Natural killer cell (primary cell): ENCODE data around the gene GAS2L3. TPM values are rescaled to one million over a fixed set of nuclear protein-coding genes. Genes with fewer than 3 reads are reported as not detected.
"Not testable (repeated sequence)": the region's sequence is repeated elsewhere in the genome, so short reads cannot be mapped to it uniquely, and the experiment has no call there.

Source experiments
- ATAC-seq, 3 donors: fragments of 150-1000 bp in 2 of 3; fragments of 200-7000 bp in 1 of 3; cut with Tn5 transposase; 1 replicate in 1 of 3; 2 replicates in 2 of 3; pipeline ENCODE4 v1.10.0; 2021; ENCODE audit warnings: mild to moderate bottlenecking in 2 of 3, moderate library complexity in 2 of 3
- DNase-seq, 2 donors: peaks; one replicate each; pipeline versions ENCODE4 v3.0.0 to v3.0.0-alpha.2; 2013 to 2021; ENCODE audit warnings: mixed read lengths in 1 of 2
- H3K27ac ChIP-seq: one replicate; pipeline ENCODE4 v1.5.1; 2013; ENCODE audit warnings: mild to moderate bottlenecking, low read length
- H3K27me3 ChIP-seq: one replicate; pipeline ENCODE4 v1.6.1; 2013; ENCODE audit warnings: low read length; ENCODE audit not compliant: control insufficient read depth, insufficient read depth
- H3K36me3 ChIP-seq: one replicate; pipeline ENCODE4 v1.6.1; 2013; ENCODE audit warnings: low read length; ENCODE audit not compliant: control insufficient read depth, insufficient read depth
- H3K4me1 ChIP-seq: one replicate; pipeline ENCODE4 v1.6.1; 2013; ENCODE audit warnings: low read length; ENCODE audit not compliant: control insufficient read depth, insufficient read depth
- H3K4me3 ChIP-seq: one replicate; pipeline ENCODE4 v1.5.1; 2013; ENCODE audit warnings: low read length
- H3K9me3 ChIP-seq: one replicate; pipeline ENCODE4 v1.6.1; 2013; ENCODE audit warnings: low read length; ENCODE audit not compliant: control insufficient read depth, insufficient read depth
- H3K27ac Mint-ChIP-seq, 2 donors: one replicate each; pipeline ENCODE4 v1.8.0; 2022; ENCODE audit warnings: mild to moderate bottlenecking in 2 of 2, mixed read lengths in 2 of 2, moderate library complexity in 1 of 2
- H3K27me3 Mint-ChIP-seq, 2 donors: one replicate each; pipeline ENCODE4 v1.8.0; 2022; ENCODE audit warnings: low read depth in 2 of 2, mixed read lengths in 2 of 2
- H3K36me3 Mint-ChIP-seq: one replicate; pipeline ENCODE4 v1.8.0; 2022; ENCODE audit warnings: mixed read lengths
- H3K4me1 Mint-ChIP-seq, 2 donors: one replicate each; pipeline ENCODE4 v1.8.0; 2022; ENCODE audit warnings: mixed read lengths in 2 of 2
- H3K4me3 Mint-ChIP-seq: one replicate; pipeline ENCODE4 v1.8.0; 2022; ENCODE audit warnings: mild to moderate bottlenecking, moderate library complexity, mixed read lengths
- H3K9me3 Mint-ChIP-seq, 2 donors: one replicate each; pipeline ENCODE4 v1.8.0; 2022; ENCODE audit warnings: mixed read lengths in 2 of 2
- WGBS: methylation state at CpG from one replicate; pipeline ENCODE4 v1.1.7; 2013; ENCODE audit warnings: missing lambda C conversion rate; ENCODE audit not compliant: insufficient coverage; 5-methylcytosine and 5-hydroxymethylcytosine counted together
- intact Hi-C: fragments of 100-400 bp; cut with micrococcal nuclease; formaldehyde crosslinking; loops from one replicate; pipeline ENCODE4 v1.14.2; 2022
- total RNA-seq, 4 donors: library from RNA; stranded (reverse); fragments of 120-200 nt in 1 of 4; gene quantifications; one replicate each; pipeline versions ENCODE4 v1.2.3 to v1.2.4, GENCODE V29; 2013 to 2022
- TF ChIP-seq, protein P1 (sequence below): fragments of 200-600 bp; IDR thresholded peaks from one replicate; pipeline ENCODE4 v1.8.0; 2022; ENCODE audit warnings: antibody characterized with exemption

GAS2L3 gene
- total RNA-seq, 3 donors from 2014 or later (not counting 1 experiment from before 2014, with no cell fraction given) = 0.66 to 1.4 (median 1.0) TPM

DNA sequence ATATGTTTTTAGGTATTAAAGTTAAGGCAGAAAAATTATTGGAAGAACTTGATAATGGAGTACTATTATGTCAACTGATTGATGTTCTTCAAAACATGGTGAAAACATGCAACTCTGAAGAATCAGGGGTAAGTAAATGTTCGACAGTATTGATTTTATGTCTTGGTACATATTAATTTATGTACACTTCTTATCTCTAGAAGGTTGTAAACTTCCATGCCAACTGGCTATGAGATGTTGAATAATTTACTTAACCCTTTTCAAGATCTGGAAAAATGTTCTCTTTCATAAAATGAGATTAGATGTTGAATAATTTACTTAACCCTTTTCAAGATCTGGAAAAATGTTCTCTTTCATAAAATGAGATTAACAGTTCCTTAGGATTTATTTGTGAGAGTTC lies 28.1 kb downstream of the GAS2L3 start:
- no peaks in the 10 kb centered on the region for H3K4me1 Mint-ChIP-seq
- no peaks in the 10 kb centered on the region for H3K27me3 ChIP-seq

DNA sequence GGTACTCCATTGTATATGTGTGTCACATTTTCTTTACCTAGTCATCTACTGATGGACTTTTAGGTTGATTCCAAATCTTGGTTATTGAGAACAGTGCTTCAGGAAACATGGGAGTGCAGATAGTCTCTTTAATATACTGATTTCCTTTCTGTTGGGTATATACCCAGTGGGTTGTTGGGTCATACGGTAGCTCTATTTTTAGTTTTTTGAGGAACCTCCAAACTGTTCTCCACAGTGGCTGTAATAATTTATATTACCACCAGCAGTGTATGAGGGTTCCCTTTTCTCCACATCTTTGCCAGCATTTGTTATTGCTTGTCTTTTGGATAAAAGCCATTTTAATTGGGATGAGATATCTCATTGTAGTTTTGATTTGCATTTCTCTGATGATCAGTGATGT lies 29.5 kb downstream of the GAS2L3 start:
- H3K4me3 ChIP-seq, H3K9me3 ChIP-seq, ATAC-seq, H3K27ac ChIP-seq, H3K4me1 ChIP-seq, intact Hi-C loops, H3K27me3 ChIP-seq, DNase-seq, H3K4me1 Mint-ChIP-seq, H3K36me3 ChIP-seq, H3K9me3 Mint-ChIP-seq, H3K4me3 Mint-ChIP-seq, H3K27me3 Mint-ChIP-seq, H3K27ac Mint-ChIP-seq: not testable (repeated sequence)
- H3K36me3 Mint-ChIP-seq = peaks cover 16% of the 10 kb centered on the region
- WGBS = no CpG with 5 or more reads among the region's 1 CpG

More for the DNA sequence above, 28.1 kb downstream of the GAS2L3 start:
- ATAC-seq = no peak
- H3K9me3 ChIP-seq = no peaks in the 10 kb centered on the region
- no peak overlapping the region for H3K27ac ChIP-seq
- Mint-ChIP-seq H3K27ac (no peak overlapping the region), H3K4me3 (no peak overlapping the region), H3K9me3 (peaks cover 0 to 6% of the 10 kb centered on the region in 2 donors), H3K36me3 (peaks cover 11% of the 10 kb centered on the region), H3K27me3 (no peaks in the 10 kb centered on the region)
- WGBS = no CpG with 5 or more reads among the region's 1 CpG
- no peak overlapping the region for H3K4me3 ChIP-seq
- DNase-seq = no peak
- intact Hi-C loops = no loop called here
- H3K4me1 ChIP-seq = no peaks in the 10 kb centered on the region
- TF ChIP-seq, protein P1, sequence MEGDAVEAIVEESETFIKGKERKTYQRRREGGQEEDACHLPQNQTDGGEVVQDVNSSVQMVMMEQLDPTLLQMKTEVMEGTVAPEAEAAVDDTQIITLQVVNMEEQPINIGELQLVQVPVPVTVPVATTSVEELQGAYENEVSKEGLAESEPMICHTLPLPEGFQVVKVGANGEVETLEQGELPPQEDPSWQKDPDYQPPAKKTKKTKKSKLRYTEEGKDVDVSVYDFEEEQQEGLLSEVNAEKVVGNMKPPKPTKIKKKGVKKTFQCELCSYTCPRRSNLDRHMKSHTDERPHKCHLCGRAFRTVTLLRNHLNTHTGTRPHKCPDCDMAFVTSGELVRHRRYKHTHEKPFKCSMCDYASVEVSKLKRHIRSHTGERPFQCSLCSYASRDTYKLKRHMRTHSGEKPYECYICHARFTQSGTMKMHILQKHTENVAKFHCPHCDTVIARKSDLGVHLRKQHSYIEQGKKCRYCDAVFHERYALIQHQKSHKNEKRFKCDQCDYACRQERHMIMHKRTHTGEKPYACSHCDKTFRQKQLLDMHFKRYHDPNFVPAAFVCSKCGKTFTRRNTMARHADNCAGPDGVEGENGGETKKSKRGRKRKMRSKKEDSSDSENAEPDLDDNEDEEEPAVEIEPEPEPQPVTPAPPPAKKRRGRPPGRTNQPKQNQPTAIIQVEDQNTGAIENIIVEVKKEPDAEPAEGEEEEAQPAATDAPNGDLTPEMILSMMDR = no peak
- H3K36me3 ChIP-seq = no peaks in the 10 kb centered on the region

DNA sequence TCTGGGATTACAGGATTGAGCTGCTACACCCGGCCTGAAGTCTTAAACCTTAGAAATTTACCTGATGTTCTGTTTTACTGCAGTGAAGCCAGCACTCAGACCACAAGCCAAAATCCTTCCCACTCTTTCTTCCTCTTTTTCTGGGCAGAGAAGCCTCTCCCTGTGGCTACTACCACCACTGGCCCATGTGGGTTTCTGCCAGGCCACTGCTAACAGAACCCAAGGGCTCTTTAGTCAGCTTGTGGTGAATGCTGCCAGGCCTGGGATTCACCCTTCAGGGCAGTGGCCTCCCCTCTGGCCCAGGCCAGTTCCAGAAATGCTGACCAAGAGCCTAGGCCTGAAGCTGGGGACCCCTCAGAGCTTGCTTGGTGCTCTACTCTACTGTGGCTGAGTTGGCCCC lies 35.3 kb downstream of the GAS2L3 start:
- TF ChIP-seq, protein P1 = no peak
- Histone ChIP-seq H3K36me3 (no peaks in the 10 kb centered on the region), H3K4me1 (peaks cover 4% of the 10 kb centered on the region), H3K27ac (no peak overlapping the region), H3K9me3 (no peaks in the 10 kb centered on the region), H3K27me3 (no peaks in the 10 kb centered on the region), H3K4me3 (no peak overlapping the region)
- WGBS = 59% methylated on average over 1 of the region's 1 CpG
- intact Hi-C loops = no loop called here
- DNase-seq (no peak), ATAC-seq (no peak)
- Mint-ChIP-seq H3K9me3 (peaks cover 2 to 10% of the 10 kb centered on the region in 2 donors), H3K27ac (no peak overlapping the region), H3K4me3 (no peak overlapping the region), H3K36me3 (peaks cover 16% of the 10 kb centered on the region), H3K27me3 (no peaks in the 10 kb centered on the region), H3K4me1 (no peaks in the 10 kb centered on the region)

DNA sequence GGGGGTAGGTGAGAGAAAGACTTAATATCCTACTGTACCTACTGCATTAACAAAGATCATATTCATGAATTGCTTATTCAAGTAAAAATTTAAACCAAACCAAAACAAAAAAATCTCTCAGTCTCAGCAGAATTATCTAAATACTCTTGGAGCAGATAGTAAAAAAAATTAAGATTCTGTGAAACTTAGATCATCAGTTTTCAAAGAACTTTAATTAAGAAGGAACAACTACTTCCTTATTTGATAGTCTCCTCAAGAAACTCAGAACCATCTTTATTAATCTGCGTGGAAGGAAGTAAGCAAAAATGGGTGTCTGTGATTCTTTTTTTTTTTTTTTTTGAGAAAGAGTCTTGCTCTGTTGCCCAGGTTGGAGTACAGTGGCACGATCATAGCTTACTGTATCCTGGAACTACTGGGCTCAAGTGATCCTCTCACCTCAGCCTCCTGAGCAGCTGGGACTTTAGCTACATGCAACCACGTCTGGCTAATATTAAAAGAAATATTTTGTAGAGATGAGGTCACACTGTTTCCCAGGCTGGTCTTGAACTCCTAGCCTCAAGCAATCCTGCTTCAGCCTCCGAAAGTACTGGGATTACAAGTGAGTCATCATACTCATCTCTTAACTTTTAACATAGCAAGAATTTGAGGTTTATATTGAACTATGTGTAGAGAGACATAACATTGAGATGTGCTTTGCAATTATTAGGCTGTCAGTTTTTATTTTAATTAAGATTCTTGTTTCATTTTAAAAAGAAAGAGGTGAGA lies 37.4 kb downstream of the GAS2L3 start:
- H3K4me1 ChIP-seq = peaks cover 4% of the 10 kb centered on the region
- H3K27me3 ChIP-seq = no peaks in the 10 kb centered on the region
- H3K9me3 ChIP-seq = no peaks in the 10 kb centered on the region
- 92% methylated on average over 2 of the region's 4 CpGs for WGBS
- intact Hi-C loops = no loop called here
- Mint-ChIP-seq H3K4me3 (no peak overlapping the region), H3K4me1 (no peaks in the 10 kb centered on the region), H3K36me3 (peaks cover 13% of the 10 kb centered on the region), H3K27ac (no peak overlapping the region), H3K27me3 (no peaks in the 10 kb centered on the region), H3K9me3 (peaks cover 2 to 9% of the 10 kb centered on the region in 2 donors)
- DNase-seq = no peak
- H3K27ac ChIP-seq = no peak overlapping the region
- no peaks in the 10 kb centered on the region for H3K36me3 ChIP-seq
- no peak for ATAC-seq
- no peak overlapping the region for H3K4me3 ChIP-seq
- TF ChIP-seq, protein P1 = no peak
